BJ (cell line): ENCODE data around the gene LRRC74B. TPM values are rescaled to one million over a fixed set of nuclear protein-coding genes. Genes with fewer than 3 reads are reported as not detected.

Experiments used
- CTCF ChIA-PET: fragments of 350-600 bp; formaldehyde crosslinking; extraction: SDS; loops from one replicate; lab custom pipeline; 2021; ENCODE audit warnings: antibody characterized with exemption, inconsistent platforms; lab: Yijun Ruan, JAX
- POLR2A ChIA-PET: fragments of 300-600 bp; sonication (Branson Sonifier 250); formaldehyde crosslinking; extraction: SDS; loops from one replicate; lab custom pipeline; 2021; ENCODE audit warnings: antibody characterized with exemption; lab: Charles Lee
- DNase-seq: peaks from one replicate; pipeline ENCODE4 v3.0.0-alpha.2; 2011; ENCODE audit warnings: low read depth
- H3K27me3 ChIP-seq: 2 replicates; pipeline ENCODE4 v1.6.0; 2011; ENCODE audit warnings: low read length; ENCODE audit not compliant: control insufficient read depth, insufficient read depth
- H3K36me3 ChIP-seq: 2 replicates; pipeline ENCODE4 v1.5.1; 2011; ENCODE audit warnings: low read length; ENCODE audit not compliant: control insufficient read depth, insufficient read depth
- H3K4me3 ChIP-seq: 2 replicates; pipeline ENCODE4 v1.5.1; 2011; ENCODE audit warnings: low read depth, mild to moderate bottlenecking, control low read depth, low read length
- CTCF ChIP-seq: IDR thresholded peaks from 2 replicates; pipeline ENCODE4 v1.5.1; 2011; ENCODE audit warnings: low read depth, mild to moderate bottlenecking, control low read depth, inconsistent platforms, low read length, moderate library complexity; ENCODE audit not compliant: insufficient read depth
- polyA plus RNA-seq: library from polyadenylated mRNA; depleted of rRNA; stranded (reverse); fragments of >200 nt; gene quantifications from 2 replicates; pipeline ENCODE4 v1.2.3, GENCODE V29; 2011

The LRRC74B gene
- polyA plus RNA-seq, 1 experiment: not detected

DNA sequence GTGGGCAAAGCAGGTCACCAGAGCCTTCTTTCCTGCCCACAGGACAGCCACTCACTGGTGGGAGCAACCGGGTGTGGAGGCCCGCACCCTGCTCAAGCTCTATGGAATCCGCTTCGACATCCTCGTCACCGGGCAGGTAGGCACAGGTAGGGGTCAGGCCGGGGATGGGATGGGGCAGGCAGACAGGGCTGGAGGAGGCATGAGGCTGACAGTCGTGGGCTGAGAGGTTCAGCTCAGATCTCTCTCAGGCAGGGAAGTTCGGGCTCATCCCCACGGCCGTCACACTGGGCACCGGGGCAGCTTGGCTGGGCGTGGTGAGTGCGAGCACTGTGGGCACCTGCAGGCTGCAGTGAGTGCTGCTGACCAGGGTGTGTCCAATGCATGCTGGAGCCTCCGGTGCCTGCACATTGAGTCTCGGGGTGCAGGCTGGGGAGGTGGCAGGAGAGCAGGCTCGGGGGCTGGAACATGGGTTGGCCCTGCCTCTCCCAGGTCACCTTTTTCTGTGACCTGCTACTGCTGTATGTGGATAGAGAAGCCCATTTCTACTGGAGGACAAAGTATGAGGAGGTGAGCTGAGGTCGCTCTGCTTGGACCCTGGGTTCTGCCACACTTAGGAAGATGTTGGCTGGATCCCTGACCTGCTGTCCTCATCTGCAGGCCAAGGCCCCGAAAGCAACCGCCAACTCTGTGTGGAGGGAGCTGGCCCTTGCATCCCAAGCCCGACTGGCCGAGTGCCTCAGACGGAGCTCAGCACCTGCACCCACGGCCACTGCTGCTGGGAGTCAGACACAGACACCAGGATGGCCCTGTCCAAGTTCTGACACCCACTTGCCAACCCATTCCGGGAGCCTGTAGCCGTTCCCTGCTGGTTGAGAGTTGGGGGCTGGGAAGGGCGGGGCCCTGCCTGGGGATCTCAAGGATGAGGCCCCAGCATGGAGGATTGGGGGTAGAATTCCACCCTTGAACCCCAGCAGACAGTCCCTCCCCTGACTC is 19.7 kb upstream of the LRRC74B start:
- ChIA-PET CTCF (no interaction called here), POLR2A (no interaction called here)
- H3K27me3 ChIP-seq: 0 out of 2 replicates have a peak, but pooled peaks cover 4% of the 10 kb centered on the region
- H3K36me3 ChIP-seq: no peaks in the 10 kb centered on the region
- TF ChIP-seq CTCF: no peak
- no peak for DNase-seq
- no peak overlapping the region for H3K4me3 ChIP-seq

DNA sequence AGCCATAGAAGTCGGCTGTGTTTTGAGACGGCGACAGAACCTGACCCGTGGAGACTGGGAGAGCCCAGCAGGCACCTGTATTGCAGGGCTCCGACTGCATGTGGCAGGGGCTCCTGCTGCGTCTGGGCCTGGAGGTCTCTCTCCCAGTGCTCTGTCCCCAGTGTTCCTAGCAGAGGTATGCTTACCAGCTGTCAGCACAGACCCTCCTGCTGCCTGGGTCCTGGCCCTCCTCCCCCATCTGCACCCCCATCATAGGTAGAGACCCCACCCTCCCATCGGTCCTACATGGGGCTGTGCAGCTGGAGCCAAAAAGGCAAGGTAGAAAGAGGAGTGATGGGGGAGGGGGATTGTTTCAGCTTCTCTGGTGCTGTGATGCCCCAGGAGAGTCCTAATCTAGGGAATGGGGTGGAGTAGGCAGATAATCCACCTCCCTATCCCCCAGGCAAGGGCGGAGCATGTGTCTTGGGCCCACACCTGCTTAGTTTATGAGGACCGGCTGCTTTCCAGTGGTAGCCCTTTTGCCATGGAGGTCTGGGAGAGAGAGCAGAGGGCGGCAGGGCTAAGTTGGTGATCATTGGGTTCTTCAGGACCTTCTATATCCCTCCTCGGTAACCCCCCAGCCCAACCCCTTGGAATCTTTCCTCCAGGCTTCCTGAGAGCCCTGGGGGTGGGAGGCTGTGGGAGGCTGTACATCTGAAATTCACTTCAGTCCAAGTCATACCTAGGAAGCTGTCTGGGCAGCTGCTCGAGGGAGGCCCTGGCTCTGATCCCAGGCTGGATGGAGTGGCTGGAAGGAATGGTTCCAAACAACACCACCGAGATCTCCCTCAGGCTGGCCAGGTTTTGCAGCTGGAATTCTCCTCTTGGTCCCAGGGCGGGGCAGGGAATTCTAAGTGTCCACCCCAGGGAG is 18.7 kb upstream of the LRRC74B start:
- no peak for TF ChIP-seq CTCF
- Histone ChIP-seq H3K36me3 (no peaks in the 10 kb centered on the region), H3K27me3 (peaks cover 4% of the 10 kb centered on the region; the same call in 1 of the 2 replicates), H3K4me3 (no peak overlapping the region)
- CTCF ChIA-PET: interaction anchor here (1.2 to 1.6 kb wide), 2 partner anchors 10 to 141 kb away, joined by 3 to 4 read pairs; no protein-coding TSS in a partner anchor
- POLR2A ChIA-PET: no interaction called here
- DNase-seq: no peak

- Histone ChIP-seq H3K4me3 (no peak overlapping the region), H3K27me3 (peaks cover 4% of the 10 kb centered on the region; the same call in 1 of the 2 replicates), H3K36me3 (no peaks in the 10 kb centered on the region)
- no peak for DNase-seq
- no peak for TF ChIP-seq CTCF
- ChIA-PET POLR2A (no interaction called here), CTCF (interaction anchor here (0.6 to 1.6 kb wide), 4 partner anchors 9 to 143 kb away, joined by 3 to 4 read pairs (median 3); no protein-coding TSS in a partner anchor)
Measured at GRCh38 chr22:21028277-21029251, 17.2 kb upstream of the LRRC74B start.

DNA sequence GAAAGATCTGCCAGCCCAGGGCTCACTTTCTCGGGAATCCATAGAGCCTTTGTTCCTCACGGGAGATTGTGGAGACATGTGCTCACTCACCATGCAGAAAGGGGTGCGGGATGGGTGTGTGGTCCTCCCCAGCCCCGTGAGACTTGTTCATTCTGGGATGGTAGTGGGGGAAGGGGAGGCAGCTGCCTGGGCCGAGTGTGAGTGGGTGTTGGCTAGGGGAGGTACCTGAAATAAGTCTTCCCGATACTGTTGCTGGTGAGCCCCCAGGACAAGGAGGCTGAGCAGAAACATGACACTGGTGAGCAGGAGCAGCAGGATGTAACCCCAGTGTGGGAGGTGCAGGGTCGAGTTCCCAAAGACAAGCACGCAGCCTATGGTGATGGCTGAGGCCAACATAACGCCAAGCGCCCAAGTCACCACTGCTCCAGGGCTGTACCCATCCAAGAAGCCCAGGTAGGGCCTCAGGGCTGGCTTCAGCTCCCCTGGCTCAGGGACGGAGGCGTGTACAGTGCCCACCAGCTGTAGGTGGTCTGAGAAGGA is 16.2 kb upstream of the LRRC74B start:
- POLR2A ChIA-PET: interaction anchor here (0.5 kb wide), 1 partner anchor 27 kb away, joined by 3 read pairs; the partner anchor contains the start of gene THAP7
- CTCF ChIA-PET: interaction anchor here (1.0 kb wide), 1 partner anchor 10 kb away, joined by 3 read pairs; no protein-coding TSS in a partner anchor
- H3K4me3 ChIP-seq: no peak overlapping the region
- H3K27me3 ChIP-seq: peaks cover 4% of the 10 kb centered on the region; the same call in 1 of the 2 replicates
- no peak for TF ChIP-seq CTCF
- no peak for DNase-seq
- H3K36me3 ChIP-seq: no peaks in the 10 kb centered on the region
